ENCODE measurements around the gene CETP. TPM values are rescaled to one million over a fixed set of nuclear protein-coding genes. Genes with fewer than 3 reads are reported as not detected.

CETP gene
- total and polyA plus RNA-seq, 9 of the 15 experiments (the other 6 are each of a cell fraction or from before 2014, with no cell fraction given), result 0.07 to 0.11 TPM; not detected in 7

- TF ChIP-seq ZNF407 (IDR thresholded peaks at IDR 0.05; ENCODE audit: low read depth), result no peak
Measured at GRCh38 chr16:56994311-56994710, 32.6 kb downstream of the CETP start (continued).

Measured in K562 (cell line).